Measurements from ENCODE around the gene DNAJC17. TPM values are rescaled to one million over a fixed set of nuclear protein-coding genes. Genes with fewer than 3 reads are reported as not detected.
A peak's percentile ranks its signal among the peaks of the same experiment; 100 is the strongest.

DNAJC17 gene
- polyA plus RNA-seq, 3 donors = 35.0 to 43.4 (median 43.0) TPM

DNA sequence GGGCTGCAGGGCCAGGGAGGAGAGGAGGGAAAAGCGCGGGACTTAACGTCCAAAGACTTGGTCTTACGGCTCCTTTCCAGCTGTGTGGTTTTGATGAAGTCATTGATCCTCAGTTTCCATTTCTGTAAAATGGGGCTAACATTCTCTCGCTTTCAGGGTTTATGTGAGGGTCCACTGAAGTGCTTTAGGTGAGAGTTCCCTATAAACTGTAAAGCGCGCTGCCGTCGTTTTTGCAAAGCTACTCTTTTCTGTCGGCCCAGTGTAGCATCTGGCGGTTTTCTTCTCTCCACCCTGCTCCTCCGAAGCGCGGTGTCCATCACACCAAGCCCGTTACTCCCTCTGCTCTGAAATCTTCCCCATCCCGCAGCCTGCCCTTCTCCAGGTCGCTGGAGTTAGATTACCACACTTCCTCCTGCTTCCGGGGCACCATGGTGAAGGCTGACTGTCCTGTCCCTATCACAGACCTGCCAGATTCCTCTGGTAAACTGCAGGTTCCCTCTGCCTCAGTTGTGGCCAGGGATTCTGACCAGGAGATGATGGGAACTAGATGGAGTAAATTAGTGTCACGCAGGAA lies 702 bp upstream of the DNAJC17 start:
- DNase-seq (ENCODE audit: extremely low read depth in 1 of 11, low read depth in 9 of 11, low spot score in 4 of 11) = peak in 1 of 11 donors; percentile 48

DNA sequence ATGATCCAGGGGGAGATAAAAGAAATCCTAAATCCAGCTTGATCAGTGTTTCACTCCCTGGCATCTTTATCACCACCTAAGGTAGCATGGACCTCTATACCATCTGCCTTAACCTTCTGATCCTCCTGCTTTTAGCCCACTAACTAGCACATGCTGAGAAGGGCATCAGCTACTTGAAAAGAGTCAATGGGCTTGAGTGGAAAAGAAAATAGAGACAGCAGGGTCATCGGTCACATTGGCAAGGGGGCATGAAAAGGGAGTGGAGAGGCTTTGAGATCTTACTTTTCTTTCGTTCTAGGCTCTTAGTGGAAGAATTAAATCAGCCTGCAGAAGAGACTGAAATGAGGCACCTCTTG lies 623 bp downstream of the DNAJC17 start:
- DNase-seq (ENCODE audit: extremely low read depth in 1 of 11, low read depth in 9 of 11, low spot score in 4 of 11) = no peak

GRCh38 chr15:40803688-40804087 lies 3.6 kb downstream of the DNAJC17 start:
- DNase-seq (ENCODE audit: extremely low read depth in 1 of 11, low read depth in 9 of 11, low spot score in 4 of 11) = no peak

DNA sequence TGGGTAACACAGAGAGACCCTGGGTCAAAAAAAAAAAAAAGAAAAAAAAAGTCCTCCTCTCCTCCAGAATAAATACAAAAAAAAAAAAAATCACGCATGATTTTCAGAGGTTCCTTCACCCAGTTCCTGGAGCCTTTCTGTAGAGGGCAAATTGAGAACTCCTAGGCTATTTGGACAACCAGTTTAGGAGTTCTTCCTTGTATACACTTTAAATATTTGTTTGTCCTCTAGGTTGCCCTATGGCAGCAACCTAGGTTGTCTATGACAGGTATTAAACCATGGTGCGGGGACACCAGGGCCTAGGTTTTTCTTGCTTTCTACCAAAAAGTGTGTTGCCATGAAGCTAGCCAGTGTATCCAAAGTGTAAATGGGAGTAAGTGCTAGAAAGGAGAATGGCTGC lies 4.2 kb downstream of the DNAJC17 start:
- no peak for DNase-seq (ENCODE audit: extremely low read depth in 1 of 11, low read depth in 9 of 11, low spot score in 4 of 11)

- DNase-seq (ENCODE audit: extremely low read depth in 1 of 11, low read depth in 9 of 11, low spot score in 4 of 11) = no peak
Measured at GRCh38 chr15:40799523-40799922, 7.8 kb downstream of the DNAJC17 start.

GRCh38 chr15:40796512-40796911 lies 10.8 kb downstream of the DNAJC17 start:
- no peak for DNase-seq (ENCODE audit: extremely low read depth in 1 of 11, low read depth in 9 of 11, low spot score in 4 of 11)

DNA sequence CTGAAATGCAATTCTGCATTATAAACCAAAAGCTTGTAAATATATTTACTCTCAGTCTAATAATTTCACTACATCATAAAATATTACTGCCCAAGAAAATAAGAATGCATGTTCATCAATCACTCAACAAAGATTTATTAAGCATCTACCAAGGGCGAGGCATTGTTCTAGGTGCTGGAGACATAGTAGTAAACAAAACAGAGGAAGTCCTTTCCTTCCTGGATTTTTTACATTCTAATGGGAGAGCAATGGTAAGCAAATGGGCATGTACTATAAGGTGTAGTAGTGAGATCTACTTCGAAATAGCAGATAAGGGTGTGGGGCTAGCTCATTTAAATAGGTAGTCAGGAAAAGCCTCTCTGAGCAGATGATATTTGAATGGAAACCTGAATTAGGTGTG lies 11.2 kb downstream of the DNAJC17 start:
- DNase-seq (ENCODE audit: extremely low read depth in 1 of 11, low read depth in 9 of 11, low spot score in 4 of 11) = no peak

GRCh38 chr15:40793216-40793989 lies 13.9 kb downstream of the DNAJC17 start:
- DNase-seq (ENCODE audit: extremely low read depth in 1 of 11, low read depth in 9 of 11, low spot score in 4 of 11) = no peak

DNA sequence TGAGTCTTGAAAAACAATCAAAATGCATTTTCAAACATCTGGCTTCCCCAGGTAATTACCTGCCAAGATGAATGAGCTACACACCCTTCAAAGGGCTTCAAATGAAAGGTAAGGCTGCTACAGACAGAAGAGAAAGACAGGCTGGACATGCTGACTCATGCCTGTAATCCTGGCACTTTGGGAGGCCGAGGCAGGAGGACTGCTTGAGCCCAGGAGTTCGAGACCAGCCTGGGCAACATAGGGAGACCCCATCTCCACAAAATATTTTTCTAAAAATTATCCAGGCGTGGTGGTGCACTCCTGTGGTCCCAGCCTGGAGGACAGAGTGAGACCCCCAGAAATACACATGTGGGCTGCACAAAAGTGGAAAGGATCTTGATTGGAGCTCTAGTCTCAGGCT lies 14.9 kb downstream of the DNAJC17 start:
- DNase-seq (ENCODE audit: extremely low read depth in 1 of 11, low read depth in 9 of 11, low spot score in 4 of 11) = no peak

DNA sequence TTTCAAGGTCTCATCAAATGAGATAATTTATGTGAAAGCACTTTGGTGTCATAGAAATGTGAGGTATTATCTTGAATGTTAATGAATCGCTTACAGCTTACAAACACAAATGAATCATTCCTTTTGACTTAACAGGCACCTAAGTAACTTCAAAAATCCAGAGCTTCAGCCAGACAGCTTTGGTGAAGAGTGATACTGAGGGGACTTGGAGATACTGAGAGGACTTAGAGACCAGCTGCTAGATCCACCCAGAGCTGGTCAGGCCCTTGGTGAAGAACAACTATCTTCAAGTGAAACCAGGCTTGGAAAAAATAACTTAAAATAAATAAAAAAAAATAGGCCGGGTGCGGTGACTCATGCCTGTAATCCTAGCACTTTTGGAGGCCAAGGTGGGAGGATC lies 16.6 kb downstream of the DNAJC17 start:
- no peak for DNase-seq (ENCODE audit: extremely low read depth in 1 of 11, low read depth in 9 of 11, low spot score in 4 of 11)

DNA sequence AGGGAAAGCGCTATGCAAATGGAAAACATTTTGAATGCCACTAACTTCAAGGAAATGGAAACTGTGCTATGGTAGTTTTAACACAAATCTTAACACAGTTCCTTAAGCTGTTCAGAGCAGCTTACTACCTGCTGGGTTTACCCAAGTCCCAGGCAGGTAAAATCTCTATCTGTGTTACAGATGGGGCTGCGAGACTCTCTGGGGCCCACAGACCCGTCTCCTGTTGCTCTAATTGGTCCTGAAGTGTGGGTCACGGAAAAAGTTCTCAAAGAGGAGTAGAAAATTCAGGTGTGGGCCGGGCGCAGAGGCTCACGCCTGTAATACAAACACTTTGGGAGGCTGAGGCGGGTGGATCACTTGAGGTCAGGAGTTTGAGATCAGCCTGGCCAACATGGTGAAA lies 17.3 kb downstream of the DNAJC17 start:
- DNase-seq (ENCODE audit: extremely low read depth in 1 of 11, low read depth in 9 of 11, low spot score in 4 of 11) = no peak

- DNase-seq (ENCODE audit: extremely low read depth in 1 of 11, low read depth in 9 of 11, low spot score in 4 of 11) = no peak
Measured at GRCh38 chr15:40789119-40789518, 18.2 kb downstream of the DNAJC17 start.

DNA sequence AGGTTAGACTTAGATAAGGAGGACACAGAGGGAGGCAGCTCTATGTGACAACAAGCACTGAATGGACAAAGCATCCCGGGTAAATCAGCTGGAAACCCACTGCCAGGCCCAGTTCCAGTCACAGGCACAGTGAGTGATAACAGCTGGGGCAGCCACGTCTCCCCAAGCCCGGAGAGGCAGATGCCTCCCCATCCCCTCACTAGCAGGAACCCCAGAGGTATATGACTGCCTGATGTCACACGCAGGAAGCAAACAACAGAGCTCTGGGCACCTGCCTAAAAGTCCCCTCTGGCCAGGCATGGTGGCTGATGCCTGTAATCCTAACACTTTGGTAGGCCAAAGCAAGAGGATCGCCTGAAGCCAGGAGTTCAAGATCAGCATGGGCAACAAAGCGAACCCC lies 19.3 kb downstream of the DNAJC17 start:
- DNase-seq (ENCODE audit: extremely low read depth in 1 of 11, low read depth in 9 of 11, low spot score in 4 of 11) = no peak

GRCh38 chr15:40787344-40787841 lies 19.9 kb downstream of the DNAJC17 start:
- DNase-seq (ENCODE audit: extremely low read depth in 1 of 11, low read depth in 9 of 11, low spot score in 4 of 11) = peak in 1 of 11 donors; percentile 58

DNA sequence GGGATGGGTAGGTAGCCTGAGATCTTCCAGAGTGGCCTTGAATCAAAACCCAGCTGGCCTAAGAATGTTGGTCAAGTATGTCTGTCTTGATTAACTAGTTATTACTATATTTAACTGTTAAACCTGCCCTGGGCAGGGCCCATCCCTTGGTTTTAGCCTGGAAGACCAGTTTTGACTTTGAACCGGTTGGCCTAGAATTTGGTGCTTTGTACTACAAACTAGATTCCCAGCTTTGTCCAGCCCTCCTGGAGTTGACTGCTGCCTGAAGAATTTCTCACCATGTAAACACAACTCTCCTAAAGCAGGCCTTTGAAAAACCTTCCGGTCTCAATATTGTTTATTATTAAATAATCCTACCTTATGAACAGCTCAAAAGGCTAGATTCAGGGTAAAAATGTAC lies 21.5 kb downstream of the DNAJC17 start:
- DNase-seq (ENCODE audit: extremely low read depth in 1 of 11, low read depth in 9 of 11, low spot score in 4 of 11) = no peak

GRCh38 chr15:40785164-40785563 lies 22.1 kb downstream of the DNAJC17 start:
- no peak for DNase-seq (ENCODE audit: extremely low read depth in 1 of 11, low read depth in 9 of 11, low spot score in 4 of 11)

- DNase-seq (ENCODE audit: extremely low read depth in 1 of 11, low read depth in 9 of 11, low spot score in 4 of 11) = peak in 1 of 11 donors; percentile 51
Measured at GRCh38 chr15:40782609-40783227, 24.6 kb downstream of the DNAJC17 start.

DNA sequence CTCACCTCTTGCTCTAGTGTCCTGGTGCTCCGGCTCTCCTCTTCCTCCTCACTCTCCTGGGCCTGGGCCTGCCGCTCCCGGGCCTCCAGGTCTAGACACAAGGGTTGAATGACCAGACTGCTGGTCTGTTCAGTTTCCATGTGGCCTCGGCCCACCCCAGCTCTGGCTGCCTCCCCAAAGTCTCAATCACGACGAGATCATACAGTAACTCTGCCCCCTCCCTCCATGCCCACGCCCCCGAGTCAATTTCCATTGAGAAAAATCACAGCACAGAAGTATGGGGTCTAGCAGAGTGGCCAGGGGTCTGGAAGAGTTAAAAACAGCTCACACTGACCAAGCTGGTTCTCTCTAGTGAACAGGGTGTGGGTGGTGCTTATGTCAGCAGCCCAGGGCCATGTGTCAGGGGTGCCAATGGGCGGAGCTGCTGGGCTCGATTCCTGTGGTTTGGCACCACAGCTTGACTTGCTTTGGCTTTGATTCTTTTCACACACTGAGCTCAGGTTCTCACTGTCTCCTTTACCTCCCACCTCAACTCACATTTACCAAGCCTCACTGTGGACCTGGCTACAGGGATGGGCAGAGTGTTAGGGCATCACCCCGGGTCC lies 30.6 kb downstream of the DNAJC17 start:
- no peak for DNase-seq (ENCODE audit: extremely low read depth in 1 of 11, low read depth in 9 of 11, low spot score in 4 of 11)

GRCh38 chr15:40775740-40776536 lies 31.3 kb downstream of the DNAJC17 start:
- no peak for DNase-seq (ENCODE audit: extremely low read depth in 1 of 11, low read depth in 9 of 11, low spot score in 4 of 11)
